ENCODE measurements around the gene NOSTRIN. TPM values are rescaled to one million over a fixed set of nuclear protein-coding genes. Genes with fewer than 3 reads are reported as not detected.

Gene NOSTRIN, protein sequence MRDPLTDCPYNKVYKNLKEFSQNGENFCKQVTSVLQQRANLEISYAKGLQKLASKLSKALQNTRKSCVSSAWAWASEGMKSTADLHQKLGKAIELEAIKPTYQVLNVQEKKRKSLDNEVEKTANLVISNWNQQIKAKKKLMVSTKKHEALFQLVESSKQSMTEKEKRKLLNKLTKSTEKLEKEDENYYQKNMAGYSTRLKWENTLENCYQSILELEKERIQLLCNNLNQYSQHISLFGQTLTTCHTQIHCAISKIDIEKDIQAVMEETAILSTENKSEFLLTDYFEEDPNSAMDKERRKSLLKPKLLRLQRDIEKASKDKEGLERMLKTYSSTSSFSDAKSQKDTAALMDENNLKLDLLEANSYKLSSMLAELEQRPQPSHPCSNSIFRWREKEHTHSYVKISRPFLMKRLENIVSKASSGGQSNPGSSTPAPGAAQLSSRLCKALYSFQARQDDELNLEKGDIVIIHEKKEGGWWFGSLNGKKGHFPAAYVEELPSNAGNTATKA
- total RNA-seq (2021; ENCODE audit: unreplicated experiment) (3.1 TPM), Bru-seq, nascent RNA (percentile 55 among the genes with signal in this experiment), BruChase-seq, experiment 1, labeled RNA remaining after a 6-hour chase (percentile 40 among the genes with signal in this experiment), BruChase-seq, experiment 2, labeled RNA remaining after a 2-hour chase (percentile 40 among the genes with signal in this experiment)
- 1.3 and 1.9 TPM in 2 replicates for polyA plus RNA-seq (2012)
- long read RNA-seq, partial matches to known transcripts: 1 of 3 reads
- long read RNA-seq, other reads (novel, unspliced or antisense): 1 of 3 reads

GRCh38 chr2:168801961-168802858, at the start of gene NOSTRIN:
TSS of gene NOSTRIN (plus strand) at chr2:168802637. CDS start at chr2:168802647, 10 bp downstream.
- DNase-seq (ENCODE audit: low read depth, low spot score) (peak; percentile 35), ATAC-seq (peak; percentile 82)
- no peak within 1 kb of the TSS for H3K27ac ChIP-seq (ENCODE audit: low read depth, low read length)
- no peaks in the 10 kb centered on the region for H4K20me1 ChIP-seq (ENCODE audit: insufficient read depth)
- H3K9me2 ChIP-seq (ENCODE audit: insufficient read depth): no peaks in the 10 kb centered on the region
- no peak within 1 kb of the TSS for H2AFZ ChIP-seq (ENCODE audit: low read depth, low read length, poor library complexity, severe bottlenecking)
- TF ChIP-seq TCF7L2 (IDR thresholded peaks at IDR 0.05; ENCODE audit: borderline replicate concordance, extremely low read depth, insufficient read depth, insufficient read length) (no peak), ELF1 (IDR thresholded peaks at IDR 0.05; ENCODE audit: borderline replicate concordance, low read depth) (peak; percentile 68), SP1 (IDR thresholded peaks at IDR 0.05; ENCODE audit: low read depth) (0 out of 2 replicates have a peak, but pooled peaks have one; percentile 5), CBX3 (IDR thresholded peaks at IDR 0.05; ENCODE audit: low read depth) (no peak), ZFX (IDR thresholded peaks at IDR 0.05) (no peak), ZNF274 (IDR thresholded peaks at IDR 0.05; ENCODE audit: low read depth, low read length) (no peak), EZH2 (IDR thresholded peaks at IDR 0.05) (no peak)
- H3K4me2 ChIP-seq (ENCODE audit: low read length): peak within 1 kb of the TSS; percentile 51
- RAD21 ChIA-PET (ENCODE audit: low non-redundant PET in 1 of 2, low total read pairs in 2 of 2, uncharacterized antibody in 2 of 2, unreplicated experiment in 2 of 2): no interaction called here
- peaks cover 5 to 17% of the 10 kb centered on the region in 2 experiments; a peak in 2 of 4 replicates for H3K4me1 ChIP-seq (ENCODE audit: control insufficient read depth in 1 of 2, insufficient read depth in 2 of 2, low read length in 2 of 2)
- intact Hi-C loops (cut with micrococcal nuclease): no loop called here
- no peaks in the 10 kb centered on the region for H3K27me3 ChIP-seq (ENCODE audit: insufficient read depth, low read length)
- no peaks in the 10 kb centered on the region for H3K9me3 ChIP-seq (ENCODE audit: control insufficient read depth in 1 of 2, insufficient read depth in 1 of 2, low read depth in 1 of 2, low read length in 2 of 2)
- H3K4me3 ChIP-seq (replicated peaks in 1 of 2; ENCODE audit: low read depth in 1 of 2, low read length in 2 of 2): peak within 1 kb of the TSS; percentile 15 to 30
- TSS peak; percentile 75 for BruUV-seq (replicated peaks)
- CTCF ChIA-PET: no interaction called here
- POLR2A ChIA-PET: no interaction called here
- no peaks in the 10 kb centered on the region for H3K36me3 ChIP-seq (ENCODE audit: control insufficient read depth in 1 of 2, insufficient read depth in 2 of 2, low read length in 2 of 2)
- no peaks in the 10 kb centered on the region for H3K79me2 ChIP-seq (ENCODE audit: insufficient read depth, low read length)
- peak within 1 kb of the TSS; percentile 29; the same call in 1 of the 2 replicates for H3K9ac ChIP-seq (ENCODE audit: low read length)

All from HCT116 (cell line).